Astrocyte (in vitro differentiated cells and primary cell): Measurements from ENCODE around the gene BICRAL. TPM values are rescaled to one million over a fixed set of nuclear protein-coding genes. Genes with fewer than 3 reads are reported as not detected.

ENCODE experiments used
- DNase-seq: peaks from one replicate; pipeline ENCODE4 v3.0.0-alpha.2; 2010; ENCODE audit warnings: low read depth
- FAIRE-seq: peaks from 2 replicates; lab custom pipeline; 2011; peaks lifted over from hg19 to GRCh38; lab: Jason Lieb, UNC
- H2AFZ ChIP-seq: 2 replicates; pipeline ENCODE4 v1.6.0; 2012; ENCODE audit warnings: low read depth, low read length, inconsistent platforms
- H3K27ac ChIP-seq: 2 replicates; pipeline ENCODE4 v1.5.1; 2011; ENCODE audit warnings: low read depth, low read length, inconsistent platforms
- H3K27me3 ChIP-seq: 2 replicates; pipeline ENCODE4 v1.6.0; 2011; ENCODE audit warnings: low read length, inconsistent platforms; ENCODE audit not compliant: insufficient read depth
- H3K36me3 ChIP-seq: 2 replicates; pipeline ENCODE4 v1.5.1; 2011; ENCODE audit warnings: low read length, inconsistent platforms; ENCODE audit not compliant: insufficient read depth
- H3K4me1 ChIP-seq: 2 replicates; pipeline ENCODE4 v1.5.1; 2011; ENCODE audit warnings: low read length, inconsistent platforms; ENCODE audit not compliant: insufficient read depth
- H3K4me2 ChIP-seq: 2 replicates; pipeline ENCODE4 v1.6.0; 2012; ENCODE audit warnings: low read length, inconsistent platforms
- H3K4me3 ChIP-seq: 2 replicates; pipeline ENCODE4 v1.5.1; 2011; ENCODE audit warnings: low read depth, mild to moderate bottlenecking, low read length, inconsistent platforms; ENCODE audit not compliant: insufficient read depth
- H3K79me2 ChIP-seq: 2 replicates; pipeline ENCODE4 v1.6.0; 2012; ENCODE audit warnings: mild to moderate bottlenecking, low read length, inconsistent platforms; ENCODE audit not compliant: insufficient read depth
- H3K9ac ChIP-seq: 2 replicates; pipeline ENCODE4 v1.6.0; 2012; ENCODE audit warnings: mild to moderate bottlenecking, low read length, inconsistent platforms
- H3K9me3 ChIP-seq: 2 replicates; pipeline ENCODE4 v1.5.1; 2012; ENCODE audit warnings: low read depth, mild to moderate bottlenecking, low read length, inconsistent platforms; ENCODE audit not compliant: insufficient read depth
- H4K20me1 ChIP-seq: 2 replicates; pipeline ENCODE4 v1.6.0; 2012; ENCODE audit warnings: low read length, inconsistent platforms; ENCODE audit not compliant: insufficient read depth
- H3K27ac Mint-ChIP-seq: one replicate; pipeline ENCODE4 v1.8.0; 2021; ENCODE audit warnings: mild to moderate bottlenecking, mixed read lengths; ENCODE audit not compliant: unreplicated experiment
- H3K27me3 Mint-ChIP-seq: one replicate; pipeline ENCODE4 v1.8.0; 2021; ENCODE audit warnings: low read depth, mixed read lengths; ENCODE audit not compliant: unreplicated experiment
- H3K36me3 Mint-ChIP-seq: one replicate; pipeline ENCODE4 v1.8.0; 2021; ENCODE audit warnings: low read depth, mixed read lengths; ENCODE audit not compliant: unreplicated experiment
- H3K4me1 Mint-ChIP-seq: one replicate; pipeline ENCODE4 v1.8.0; 2021; ENCODE audit warnings: low read depth, mixed read lengths; ENCODE audit not compliant: unreplicated experiment
- H3K4me3 Mint-ChIP-seq: one replicate; pipeline ENCODE4 v1.8.0; 2021; ENCODE audit warnings: mild to moderate bottlenecking, moderate library complexity, mixed read lengths; ENCODE audit not compliant: unreplicated experiment
- H3K9me3 Mint-ChIP-seq: one replicate; pipeline ENCODE4 v1.8.0; 2021; ENCODE audit warnings: mild to moderate bottlenecking, mixed read lengths; ENCODE audit not compliant: unreplicated experiment
- EZH2 ChIP-seq: IDR thresholded peaks from 2 replicates; pipeline ENCODE4 v1.6.1; 2012; ENCODE audit warnings: mild to moderate bottlenecking, low read length, inconsistent platforms; ENCODE audit not compliant: insufficient read depth
- total RNA-seq: library from RNA; stranded (reverse); gene quantifications from 2 replicates; pipeline ENCODE4 v1.2.1, GENCODE V29; 2021
- TF ChIP-seq, protein P1 (sequence below): IDR thresholded peaks from 2 replicates; pipeline ENCODE4 v1.5.1; 2011; ENCODE audit warnings: low read depth, mild to moderate bottlenecking, inconsistent platforms, low read length, moderate library complexity; ENCODE audit not compliant: insufficient read depth

Gene BICRAL
- total RNA-seq, 1 donor from 2014 or later = 5.9 TPM

- Histone ChIP-seq H3K36me3 (no peaks in the 10 kb centered on the region), H3K27ac (no peak overlapping the region), H3K4me1 (peaks cover 2% of the 10 kb centered on the region), H3K4me2 (no peak overlapping the region), H3K9me3 (no peaks in the 10 kb centered on the region), H3K27me3 (no peaks in the 10 kb centered on the region), H3K4me3 (no peak overlapping the region), H3K79me2 (no peaks in the 10 kb centered on the region), H3K9ac (no peak overlapping the region), H4K20me1 (no peaks in the 10 kb centered on the region), H2AFZ (no peak overlapping the region)
- no peak for TF ChIP-seq EZH2
- TF ChIP-seq, protein P1, sequence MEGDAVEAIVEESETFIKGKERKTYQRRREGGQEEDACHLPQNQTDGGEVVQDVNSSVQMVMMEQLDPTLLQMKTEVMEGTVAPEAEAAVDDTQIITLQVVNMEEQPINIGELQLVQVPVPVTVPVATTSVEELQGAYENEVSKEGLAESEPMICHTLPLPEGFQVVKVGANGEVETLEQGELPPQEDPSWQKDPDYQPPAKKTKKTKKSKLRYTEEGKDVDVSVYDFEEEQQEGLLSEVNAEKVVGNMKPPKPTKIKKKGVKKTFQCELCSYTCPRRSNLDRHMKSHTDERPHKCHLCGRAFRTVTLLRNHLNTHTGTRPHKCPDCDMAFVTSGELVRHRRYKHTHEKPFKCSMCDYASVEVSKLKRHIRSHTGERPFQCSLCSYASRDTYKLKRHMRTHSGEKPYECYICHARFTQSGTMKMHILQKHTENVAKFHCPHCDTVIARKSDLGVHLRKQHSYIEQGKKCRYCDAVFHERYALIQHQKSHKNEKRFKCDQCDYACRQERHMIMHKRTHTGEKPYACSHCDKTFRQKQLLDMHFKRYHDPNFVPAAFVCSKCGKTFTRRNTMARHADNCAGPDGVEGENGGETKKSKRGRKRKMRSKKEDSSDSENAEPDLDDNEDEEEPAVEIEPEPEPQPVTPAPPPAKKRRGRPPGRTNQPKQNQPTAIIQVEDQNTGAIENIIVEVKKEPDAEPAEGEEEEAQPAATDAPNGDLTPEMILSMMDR = no peak
- peaks cover 6% of the 10 kb centered on the region for H3K4me1 Mint-ChIP-seq
- DNase-seq = no peak
- H3K36me3 Mint-ChIP-seq = no peaks in the 10 kb centered on the region
- no peaks in the 10 kb centered on the region for H3K9me3 Mint-ChIP-seq
- FAIRE-seq = no peak
- no peaks in the 10 kb centered on the region for H3K27me3 Mint-ChIP-seq
- no peak overlapping the region for H3K27ac Mint-ChIP-seq
- no peak overlapping the region for H3K4me3 Mint-ChIP-seq
Observed at GRCh38 chr6:42896178-42896719, 114.4 kb downstream of the BICRAL start.

GRCh38 chr6:42898891-42899361 lies 117.1 kb downstream of the BICRAL start:
- H3K27me3 ChIP-seq = no peaks in the 10 kb centered on the region
- TF ChIP-seq EZH2 = no peak
- TF ChIP-seq, protein P1 = peak; percentile 66
- no peak overlapping the region for H3K9ac ChIP-seq
- DNase-seq (peak; percentile 32), FAIRE-seq (no peak)
- H4K20me1 ChIP-seq = no peaks in the 10 kb centered on the region
- H3K4me1 ChIP-seq = no peaks in the 10 kb centered on the region
- no peaks in the 10 kb centered on the region for H3K27me3 Mint-ChIP-seq
- no peaks in the 10 kb centered on the region for H3K9me3 ChIP-seq
- H3K27ac Mint-ChIP-seq = no peak overlapping the region
- no peaks in the 10 kb centered on the region for H3K36me3 ChIP-seq
- H2AFZ ChIP-seq = no peak overlapping the region
- H3K36me3 Mint-ChIP-seq = no peaks in the 10 kb centered on the region
- H3K4me3 ChIP-seq = no peak overlapping the region
- H3K4me2 ChIP-seq = peak overlapping the region; percentile 31
- peak overlapping the region; percentile 69 for H3K4me3 Mint-ChIP-seq
- H3K4me1 Mint-ChIP-seq = peaks cover 1% of the 10 kb centered on the region
- no peak overlapping the region for H3K27ac ChIP-seq
- H3K9me3 Mint-ChIP-seq = no peaks in the 10 kb centered on the region
- H3K79me2 ChIP-seq = no peaks in the 10 kb centered on the region

- no peak overlapping the region for H3K4me2 ChIP-seq
- Mint-ChIP-seq H3K27me3 (no peaks in the 10 kb centered on the region), H3K36me3 (no peaks in the 10 kb centered on the region), H3K4me3 (no peak overlapping the region), H3K27ac (no peak overlapping the region), H3K4me1 (no peaks in the 10 kb centered on the region), H3K9me3 (no peaks in the 10 kb centered on the region)
- H2AFZ ChIP-seq = no peak overlapping the region
- H4K20me1 ChIP-seq = no peaks in the 10 kb centered on the region
- no peaks in the 10 kb centered on the region for H3K36me3 ChIP-seq
- H3K4me1 ChIP-seq = no peaks in the 10 kb centered on the region
- TF ChIP-seq, protein P1 = no peak
- TF ChIP-seq EZH2 = no peak
- H3K79me2 ChIP-seq = no peaks in the 10 kb centered on the region
- H3K9me3 ChIP-seq = no peaks in the 10 kb centered on the region
- no peak overlapping the region for H3K27ac ChIP-seq
- no peak for DNase-seq
- H3K4me3 ChIP-seq = no peak overlapping the region
- no peaks in the 10 kb centered on the region for H3K27me3 ChIP-seq
- FAIRE-seq = no peak
- H3K9ac ChIP-seq = no peak overlapping the region
Observed at GRCh38 chr6:42899871-42900270, 118.0 kb downstream of the BICRAL start.
